H9 (cell line): ENCODE data around the gene ZNF540. TPM values are rescaled to one million over a fixed set of nuclear protein-coding genes. Genes with fewer than 3 reads are reported as not detected.
A peak's percentile ranks its signal among the peaks of the same experiment; 100 is the strongest.

Source experiments
- DNase-seq: peaks from one replicate; pipeline ENCODE4 v3.0.0-alpha.2; 2017
- H2AFZ ChIP-seq: one replicate; pipeline ENCODE4 v1.6.1; 2013; ENCODE audit warnings: mild to moderate bottlenecking, low read length, control low read depth, moderate library complexity
- H2AK5ac ChIP-seq: 2 replicates; pipeline ENCODE4 v1.6.1; 2013; ENCODE audit warnings: low read length, control low read depth, mixed read lengths; ENCODE audit not compliant: insufficient read length
- H2BK120ac ChIP-seq: one replicate; pipeline ENCODE4 v1.6.1; 2013; ENCODE audit warnings: low read depth, mild to moderate bottlenecking, low read length, control low read depth, inconsistent platforms; ENCODE audit not compliant: poor library complexity, severe bottlenecking
- H2BK12ac ChIP-seq: 2 replicates; pipeline ENCODE4 v1.6.1; 2013; ENCODE audit warnings: low read length, control low read depth, mixed read lengths, low read depth; ENCODE audit not compliant: insufficient read length
- H2BK15ac ChIP-seq: 2 replicates; pipeline ENCODE4 v1.6.1; 2013; ENCODE audit warnings: low read depth, low read length, control low read depth
- H2BK20ac ChIP-seq: one replicate; pipeline ENCODE4 v1.6.1; 2013; ENCODE audit warnings: low read depth, mild to moderate bottlenecking, low read length, control low read depth, inconsistent platforms; ENCODE audit not compliant: poor library complexity, severe bottlenecking
- H2BK5ac ChIP-seq: 2 replicates; pipeline ENCODE4 v1.6.1; 2013; ENCODE audit warnings: low read length, control low read depth, mixed read lengths; ENCODE audit not compliant: insufficient read length
- H3K14ac ChIP-seq: 2 replicates; pipeline ENCODE4 v1.6.1; 2013; ENCODE audit warnings: low read length, control low read depth; ENCODE audit not compliant: insufficient read depth
- H3K18ac ChIP-seq: 2 replicates; pipeline ENCODE4 v1.6.1; 2013; ENCODE audit warnings: low read depth, mild to moderate bottlenecking, mixed read lengths, low read length, control low read depth; ENCODE audit not compliant: insufficient read length
- H3K23ac ChIP-seq: 2 replicates; pipeline ENCODE4 v1.6.1; 2013; ENCODE audit warnings: low read length, control low read depth, mixed read lengths, low read depth; ENCODE audit not compliant: insufficient read length
- H3K23me2 ChIP-seq: 2 replicates; pipeline ENCODE4 v1.6.1; 2013; ENCODE audit warnings: low read depth, mild to moderate bottlenecking, mixed read lengths, low read length, control low read depth; ENCODE audit not compliant: insufficient read length, poor library complexity, severe bottlenecking
- H3K27ac ChIP-seq: 2 replicates; pipeline ENCODE4 v1.5.1; 2013; ENCODE audit warnings: low read length, control low read depth, mixed read lengths, low read depth; ENCODE audit not compliant: insufficient read length
- H3K27me3 ChIP-seq: 2 replicates; pipeline ENCODE4 v1.6.1; 2013; ENCODE audit warnings: low read length, control low read depth, inconsistent platforms; ENCODE audit not compliant: insufficient read depth
- H3K4ac ChIP-seq: 2 replicates; pipeline ENCODE4 v1.6.1; 2013; ENCODE audit warnings: low read depth, mild to moderate bottlenecking, control low read depth, inconsistent platforms, low read length, moderate library complexity
- H3K4me1 ChIP-seq: 2 replicates; pipeline ENCODE4 v1.6.1; 2013; ENCODE audit warnings: low read length, control low read depth, inconsistent platforms; ENCODE audit not compliant: insufficient read depth
- H3K4me2 ChIP-seq: 2 replicates; pipeline ENCODE4 v1.6.1; 2013; ENCODE audit warnings: low read length, control low read depth, mixed read lengths; ENCODE audit not compliant: insufficient read length, insufficient read depth
- H3K56ac ChIP-seq: 2 replicates; pipeline ENCODE4 v1.6.1; 2013; ENCODE audit warnings: low read depth, mild to moderate bottlenecking, mixed read lengths, low read length, control low read depth; ENCODE audit not compliant: insufficient read length
- H3K79me1 ChIP-seq: 2 replicates; pipeline ENCODE4 v1.6.1; 2013; ENCODE audit warnings: low read depth, mild to moderate bottlenecking, moderate library complexity, low read length, control low read depth, inconsistent platforms; ENCODE audit not compliant: insufficient read depth, poor library complexity, severe bottlenecking
- H3K79me2 ChIP-seq: 2 replicates; pipeline ENCODE4 v1.6.1; 2013; ENCODE audit warnings: low read length, control low read depth, inconsistent platforms; ENCODE audit not compliant: insufficient read depth
- H3K9ac ChIP-seq: 2 replicates; pipeline ENCODE4 v1.6.1; 2013; ENCODE audit warnings: low read length, control low read depth, mixed read lengths; ENCODE audit not compliant: insufficient read length; ENCODE audit errors: extremely low read depth
- H3K9me3 ChIP-seq: one replicate; pipeline ENCODE4 v1.6.1; 2013; ENCODE audit warnings: low read depth, low read length, inconsistent platforms; ENCODE audit not compliant: control insufficient read depth
- H3T11ph ChIP-seq: one replicate; pipeline ENCODE4 v1.6.1; 2013; ENCODE audit warnings: mild to moderate bottlenecking, low read length, control low read depth, inconsistent platforms
- H4K20me1 ChIP-seq: one replicate; pipeline ENCODE4 v1.6.1; 2013; ENCODE audit not compliant: control insufficient read depth, insufficient read length, insufficient read depth
- H4K5ac ChIP-seq: 2 replicates; pipeline ENCODE4 v1.6.1; 2013; ENCODE audit warnings: low read depth, mild to moderate bottlenecking, mixed read lengths, low read length, control low read depth; ENCODE audit not compliant: insufficient read length
- H4K8ac ChIP-seq: replicated peaks from 2 replicates; pipeline ENCODE4 v1.6.1; 2013; ENCODE audit warnings: low read length, control low read depth, mixed read lengths, low read depth; ENCODE audit not compliant: insufficient read length
- H4K91ac ChIP-seq: 2 replicates; pipeline ENCODE4 v1.6.1; 2013; ENCODE audit warnings: low read depth, mild to moderate bottlenecking, moderate library complexity, mixed read lengths, low read length, control low read depth; ENCODE audit not compliant: insufficient read length
- H3K27ac Mint-ChIP-seq, 3 experiments: 2 replicates in 2 of 3; 3 replicates in 1 of 3; pipeline ENCODE4 v1.8.0; 2020 to 2021; ENCODE audit warnings: mixed read lengths in 3 of 3, mild to moderate bottlenecking in 1 of 3, moderate library complexity in 1 of 3
- H3K27me3 Mint-ChIP-seq: 2 replicates; pipeline ENCODE4 v1.8.0; 2021; ENCODE audit warnings: low read depth, mild to moderate bottlenecking, moderate library complexity, mixed read lengths
- H3K36me3 Mint-ChIP-seq, 3 experiments: 2 replicates in 2 of 3; 3 replicates in 1 of 3; pipeline ENCODE4 v1.8.0; 2020 to 2021; ENCODE audit warnings: low read depth in 3 of 3, mixed read lengths in 3 of 3; ENCODE audit not compliant: insufficient read depth in 1 of 3
- H3K4me1 Mint-ChIP-seq, 2 experiments: 2 replicates each; pipeline ENCODE4 v1.8.0; 2020; ENCODE audit warnings: mixed read lengths in 2 of 2
- H3K4me3 Mint-ChIP-seq, 2 experiments: 2 replicates in 1 of 2; 3 replicates in 1 of 2; pipeline ENCODE4 v1.8.0; 2020 to 2021; ENCODE audit warnings: mild to moderate bottlenecking in 2 of 2, mixed read lengths in 2 of 2, moderate library complexity in 1 of 2
- H3K9me3 Mint-ChIP-seq, 2 experiments: 2 replicates in 1 of 2; 3 replicates in 1 of 2; pipeline ENCODE4 v1.8.0; 2020; ENCODE audit warnings: mild to moderate bottlenecking in 2 of 2, mixed read lengths in 2 of 2, moderate library complexity in 1 of 2
- CTCF ChIP-seq: fragments of 200-600 bp; sonication (generic); conservative IDR thresholded peaks from 3 replicates; pipeline ENCODE4 v1.8.0; 2021; ENCODE audit warnings: antibody characterized with exemption, mild to moderate bottlenecking
- WGBS: extraction: QIAGEN DNeasy Blood & Tissue Kit; methylation state at CpG from one replicate; pipeline ENCODE4 v1.1.7; 2013; ENCODE audit warnings: missing lambda C conversion rate, low lambda C conversion rate, mixed read lengths; ENCODE audit not compliant: insufficient read length; ENCODE audit errors: extremely low coverage; 5-methylcytosine and 5-hydroxymethylcytosine counted together
- total RNA-seq: library from RNA; stranded (reverse); gene quantifications from 2 replicates; pipeline ENCODE4 v1.2.1, GENCODE V29; 2021

The ZNF540 gene
- total RNA-seq, 1 experiment from 2014 or later, result 0.20 TPM

- Histone ChIP-seq H4K5ac (no peak overlapping the region), H3K9me3 (peaks cover 33% of the 10 kb centered on the region), H3T11ph (no peak overlapping the region), H3K27ac (no peak overlapping the region), H3K4me1 (no peaks in the 10 kb centered on the region), H3K9ac (no peak overlapping the region), H3K14ac (no peak overlapping the region), H2AK5ac (no peak overlapping the region), H3K79me1 (no peaks in the 10 kb centered on the region), H2BK5ac (no peak overlapping the region), H4K91ac (no peak overlapping the region), H3K4me2 (no peak overlapping the region), H2BK15ac (no peak overlapping the region), H3K18ac (no peak overlapping the region), H3K56ac (no peak overlapping the region), H3K23me2 (no peaks in the 10 kb centered on the region), H4K20me1 (no peaks in the 10 kb centered on the region), H3K23ac (no peak overlapping the region), H3K4ac (no peak overlapping the region), H2AFZ (no peak overlapping the region), H2BK12ac (no peak overlapping the region), H3K79me2 (no peaks in the 10 kb centered on the region), H2BK20ac (no peak overlapping the region), H2BK120ac (no peak overlapping the region), H3K27me3 (no peaks in the 10 kb centered on the region), H4K8ac (no peak overlapping the region)
- DNase-seq, result no peak
- peak; percentile 61; the same call in 2 of the 3 replicates for TF ChIP-seq CTCF
- peaks cover 43 to 60% of the 10 kb centered on the region in 2 experiments for H3K9me3 Mint-ChIP-seq
- peaks cover 58 to 62% (median 60%) of the 10 kb centered on the region in 3 experiments for H3K36me3 Mint-ChIP-seq
- no peak overlapping the region for H3K4me3 Mint-ChIP-seq
- no peaks in the 10 kb centered on the region for H3K4me1 Mint-ChIP-seq
- WGBS, result no CpG with 5 or more reads among the region's 2 CpGs
- no peaks in the 10 kb centered on the region for H3K27me3 Mint-ChIP-seq
- no peak overlapping the region for H3K27ac Mint-ChIP-seq
These were observed 11.3 kb upstream of the ZNF540 start for GRCh38 chr19:37583340-37583739.
